ENCODE data around the gene MED15. TPM values are rescaled to one million over a fixed set of nuclear protein-coding genes. Genes with fewer than 3 reads are reported as not detected.

Gene MED15
- total and polyA plus RNA-seq, 2 experiments from 2014 or later = 29.2 to 43.5 TPM

DNA sequence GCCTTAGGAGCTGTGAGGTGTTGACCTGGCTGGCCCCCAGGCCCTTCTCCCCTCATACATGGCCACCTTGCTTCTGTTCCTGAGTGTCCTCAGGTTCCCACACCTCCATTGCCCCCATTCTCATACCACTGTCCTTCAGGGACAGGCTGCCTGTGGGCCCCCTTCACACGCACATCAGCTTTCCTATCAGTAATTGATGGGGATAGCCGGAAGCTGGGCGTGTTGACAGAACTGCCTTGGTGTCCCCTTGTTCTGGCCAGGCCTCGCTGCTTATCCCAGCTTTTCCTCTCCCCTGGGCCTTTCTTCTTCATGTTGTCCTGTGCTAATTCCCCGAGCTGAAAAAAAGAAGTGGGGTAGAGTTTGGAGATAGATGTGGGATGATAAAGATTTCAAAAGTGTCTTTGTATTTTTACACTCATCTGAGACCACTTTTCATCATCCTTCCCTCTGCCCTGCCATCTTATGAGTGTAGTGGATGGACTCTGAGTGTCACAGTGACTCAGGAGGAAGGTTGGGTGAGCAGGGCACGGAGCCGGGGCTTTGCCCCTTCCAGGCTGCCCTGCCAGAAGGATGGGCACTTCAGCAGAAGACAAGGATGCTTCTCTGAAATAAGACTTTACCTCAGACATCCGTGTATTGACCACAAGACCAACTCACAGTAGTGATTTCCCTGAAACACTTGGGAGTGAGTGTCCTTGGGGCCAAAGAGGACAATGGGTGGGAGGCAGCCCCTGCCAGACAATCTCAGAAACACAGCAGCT lies 42.8 kb downstream of the MED15 start (continued):
- TF ChIP-seq, protein P1, sequence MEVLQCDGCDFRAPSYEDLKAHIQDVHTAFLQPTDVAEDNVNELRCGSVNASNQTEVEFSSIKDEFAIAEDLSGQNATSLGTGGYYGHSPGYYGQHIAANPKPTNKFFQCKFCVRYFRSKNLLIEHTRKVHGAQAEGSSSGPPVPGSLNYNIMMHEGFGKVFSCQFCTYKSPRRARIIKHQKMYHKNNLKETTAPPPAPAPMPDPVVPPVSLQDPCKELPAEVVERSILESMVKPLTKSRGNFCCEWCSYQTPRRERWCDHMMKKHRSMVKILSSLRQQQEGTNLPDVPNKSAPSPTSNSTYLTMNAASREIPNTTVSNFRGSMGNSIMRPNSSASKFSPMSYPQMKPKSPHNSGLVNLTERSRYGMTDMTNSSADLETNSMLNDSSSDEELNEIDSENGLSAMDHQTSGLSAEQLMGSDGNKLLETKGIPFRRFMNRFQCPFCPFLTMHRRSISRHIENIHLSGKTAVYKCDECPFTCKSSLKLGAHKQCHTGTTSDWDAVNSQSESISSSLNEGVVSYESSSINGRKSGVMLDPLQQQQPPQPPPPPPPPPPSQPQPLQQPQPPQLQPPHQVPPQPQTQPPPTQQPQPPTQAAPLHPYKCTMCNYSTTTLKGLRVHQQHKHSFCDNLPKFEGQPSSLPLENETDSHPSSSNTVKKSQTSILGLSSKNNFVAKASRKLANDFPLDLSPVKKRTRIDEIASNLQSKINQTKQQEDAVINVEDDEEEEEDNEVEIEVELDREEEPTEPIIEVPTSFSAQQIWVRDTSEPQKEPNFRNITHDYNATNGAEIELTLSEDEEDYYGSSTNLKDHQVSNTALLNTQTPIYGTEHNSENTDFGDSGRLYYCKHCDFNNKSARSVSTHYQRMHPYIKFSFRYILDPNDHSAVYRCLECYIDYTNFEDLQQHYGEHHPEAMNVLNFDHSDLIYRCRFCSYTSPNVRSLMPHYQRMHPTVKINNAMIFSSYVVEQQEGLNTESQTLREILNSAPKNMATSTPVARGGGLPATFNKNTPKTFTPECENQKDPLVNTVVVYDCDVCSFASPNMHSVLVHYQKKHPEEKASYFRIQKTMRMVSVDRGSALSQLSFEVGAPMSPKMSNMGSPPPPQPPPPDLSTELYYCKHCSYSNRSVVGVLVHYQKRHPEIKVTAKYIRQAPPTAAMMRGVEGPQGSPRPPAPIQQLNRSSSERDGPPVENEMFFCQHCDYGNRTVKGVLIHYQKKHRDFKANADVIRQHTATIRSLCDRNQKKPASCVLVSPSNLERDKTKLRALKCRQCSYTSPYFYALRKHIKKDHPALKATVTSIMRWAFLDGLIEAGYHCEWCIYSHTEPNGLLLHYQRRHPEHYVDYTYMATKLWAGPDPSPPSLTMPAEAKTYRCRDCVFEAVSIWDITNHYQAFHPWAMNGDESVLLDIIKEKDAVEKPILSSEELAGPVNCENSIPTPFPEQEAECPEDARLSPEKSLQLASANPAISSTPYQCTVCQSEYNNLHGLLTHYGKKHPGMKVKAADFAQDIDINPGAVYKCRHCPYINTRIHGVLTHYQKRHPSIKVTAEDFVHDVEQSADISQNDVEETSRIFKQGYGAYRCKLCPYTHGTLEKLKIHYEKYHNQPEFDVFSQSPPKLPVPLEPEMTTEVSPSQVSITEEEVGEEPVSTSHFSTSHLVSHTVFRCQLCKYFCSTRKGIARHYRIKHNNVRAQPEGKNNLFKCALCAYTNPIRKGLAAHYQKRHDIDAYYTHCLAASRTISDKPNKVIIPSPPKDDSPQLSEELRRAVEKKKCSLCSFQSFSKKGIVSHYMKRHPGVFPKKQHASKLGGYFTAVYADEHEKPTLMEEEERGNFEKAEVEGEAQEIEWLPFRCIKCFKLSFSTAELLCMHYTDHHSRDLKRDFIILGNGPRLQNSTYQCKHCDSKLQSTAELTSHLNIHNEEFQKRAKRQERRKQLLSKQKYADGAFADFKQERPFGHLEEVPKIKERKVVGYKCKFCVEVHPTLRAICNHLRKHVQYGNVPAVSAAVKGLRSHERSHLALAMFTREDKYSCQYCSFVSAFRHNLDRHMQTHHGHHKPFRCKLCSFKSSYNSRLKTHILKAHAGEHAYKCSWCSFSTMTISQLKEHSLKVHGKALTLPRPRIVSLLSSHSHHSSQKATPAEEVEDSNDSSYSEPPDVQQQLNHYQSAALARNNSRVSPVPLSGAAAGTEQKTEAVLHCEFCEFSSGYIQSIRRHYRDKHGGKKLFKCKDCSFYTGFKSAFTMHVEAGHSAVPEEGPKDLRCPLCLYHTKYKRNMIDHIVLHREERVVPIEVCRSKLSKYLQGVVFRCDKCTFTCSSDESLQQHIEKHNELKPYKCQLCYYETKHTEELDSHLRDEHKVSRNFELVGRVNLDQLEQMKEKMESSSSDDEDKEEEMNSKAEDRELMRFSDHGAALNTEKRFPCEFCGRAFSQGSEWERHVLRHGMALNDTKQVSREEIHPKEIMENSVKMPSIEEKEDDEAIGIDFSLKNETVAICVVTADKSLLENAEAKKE (CRISPR knock-in tag; IDR thresholded peaks at IDR 0.05) = no peak
- no peak for TF ChIP-seq CREB1 (CRISPR knock-in tag; IDR thresholded peaks at IDR 0.05; ENCODE audit: low read depth)
- TF ChIP-seq, protein P2, sequence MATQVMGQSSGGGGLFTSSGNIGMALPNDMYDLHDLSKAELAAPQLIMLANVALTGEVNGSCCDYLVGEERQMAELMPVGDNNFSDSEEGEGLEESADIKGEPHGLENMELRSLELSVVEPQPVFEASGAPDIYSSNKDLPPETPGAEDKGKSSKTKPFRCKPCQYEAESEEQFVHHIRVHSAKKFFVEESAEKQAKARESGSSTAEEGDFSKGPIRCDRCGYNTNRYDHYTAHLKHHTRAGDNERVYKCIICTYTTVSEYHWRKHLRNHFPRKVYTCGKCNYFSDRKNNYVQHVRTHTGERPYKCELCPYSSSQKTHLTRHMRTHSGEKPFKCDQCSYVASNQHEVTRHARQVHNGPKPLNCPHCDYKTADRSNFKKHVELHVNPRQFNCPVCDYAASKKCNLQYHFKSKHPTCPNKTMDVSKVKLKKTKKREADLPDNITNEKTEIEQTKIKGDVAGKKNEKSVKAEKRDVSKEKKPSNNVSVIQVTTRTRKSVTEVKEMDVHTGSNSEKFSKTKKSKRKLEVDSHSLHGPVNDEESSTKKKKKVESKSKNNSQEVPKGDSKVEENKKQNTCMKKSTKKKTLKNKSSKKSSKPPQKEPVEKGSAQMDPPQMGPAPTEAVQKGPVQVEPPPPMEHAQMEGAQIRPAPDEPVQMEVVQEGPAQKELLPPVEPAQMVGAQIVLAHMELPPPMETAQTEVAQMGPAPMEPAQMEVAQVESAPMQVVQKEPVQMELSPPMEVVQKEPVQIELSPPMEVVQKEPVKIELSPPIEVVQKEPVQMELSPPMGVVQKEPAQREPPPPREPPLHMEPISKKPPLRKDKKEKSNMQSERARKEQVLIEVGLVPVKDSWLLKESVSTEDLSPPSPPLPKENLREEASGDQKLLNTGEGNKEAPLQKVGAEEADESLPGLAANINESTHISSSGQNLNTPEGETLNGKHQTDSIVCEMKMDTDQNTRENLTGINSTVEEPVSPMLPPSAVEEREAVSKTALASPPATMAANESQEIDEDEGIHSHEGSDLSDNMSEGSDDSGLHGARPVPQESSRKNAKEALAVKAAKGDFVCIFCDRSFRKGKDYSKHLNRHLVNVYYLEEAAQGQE (IDR thresholded peaks at IDR 0.05; ENCODE audit: unreplicated experiment) = no peak
- TF ChIP-seq STAT1 (IDR thresholded peaks at IDR 0.05; ENCODE audit: unreplicated experiment) = no peak
- TF ChIP-seq ZNF331 (CRISPR knock-in tag; IDR thresholded peaks at IDR 0.05; ENCODE audit: low read depth) = no peak
- TF ChIP-seq, protein P3, sequence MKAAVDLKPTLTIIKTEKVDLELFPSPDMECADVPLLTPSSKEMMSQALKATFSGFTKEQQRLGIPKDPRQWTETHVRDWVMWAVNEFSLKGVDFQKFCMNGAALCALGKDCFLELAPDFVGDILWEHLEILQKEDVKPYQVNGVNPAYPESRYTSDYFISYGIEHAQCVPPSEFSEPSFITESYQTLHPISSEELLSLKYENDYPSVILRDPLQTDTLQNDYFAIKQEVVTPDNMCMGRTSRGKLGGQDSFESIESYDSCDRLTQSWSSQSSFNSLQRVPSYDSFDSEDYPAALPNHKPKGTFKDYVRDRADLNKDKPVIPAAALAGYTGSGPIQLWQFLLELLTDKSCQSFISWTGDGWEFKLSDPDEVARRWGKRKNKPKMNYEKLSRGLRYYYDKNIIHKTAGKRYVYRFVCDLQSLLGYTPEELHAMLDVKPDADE (IDR thresholded peaks at IDR 0.05) = no peak
- no peak for TF ChIP-seq NANOG (IDR thresholded peaks at IDR 0.05; ENCODE audit: borderline replicate concordance)
- no peak for TF ChIP-seq JUNB (IDR thresholded peaks at IDR 0.05; ENCODE audit: unreplicated experiment)
- TF ChIP-seq EZH2 (IDR thresholded peaks at IDR 0.05; ENCODE audit: low read depth, unreplicated experiment) = no peak
